DND-41 (cell line): ENCODE measurements around the gene RNASE8.

ENCODE experiments used
- EZH2 ChIP-seq: IDR thresholded peaks from 3 replicates; pipeline ENCODE4 v1.6.1; 2012; ENCODE audit warnings: borderline replicate concordance, low read depth, mild to moderate bottlenecking, moderate library complexity, low read length, inconsistent platforms; ENCODE audit not compliant: severe bottlenecking
- TF ChIP-seq, protein P1 (sequence below): IDR thresholded peaks from 2 replicates; pipeline ENCODE4 v1.5.1; 2012; ENCODE audit warnings: borderline replicate concordance, low read length, moderate library complexity, mild to moderate bottlenecking; ENCODE audit not compliant: poor library complexity, severe bottlenecking; ENCODE audit errors: extremely low read depth

DNA sequence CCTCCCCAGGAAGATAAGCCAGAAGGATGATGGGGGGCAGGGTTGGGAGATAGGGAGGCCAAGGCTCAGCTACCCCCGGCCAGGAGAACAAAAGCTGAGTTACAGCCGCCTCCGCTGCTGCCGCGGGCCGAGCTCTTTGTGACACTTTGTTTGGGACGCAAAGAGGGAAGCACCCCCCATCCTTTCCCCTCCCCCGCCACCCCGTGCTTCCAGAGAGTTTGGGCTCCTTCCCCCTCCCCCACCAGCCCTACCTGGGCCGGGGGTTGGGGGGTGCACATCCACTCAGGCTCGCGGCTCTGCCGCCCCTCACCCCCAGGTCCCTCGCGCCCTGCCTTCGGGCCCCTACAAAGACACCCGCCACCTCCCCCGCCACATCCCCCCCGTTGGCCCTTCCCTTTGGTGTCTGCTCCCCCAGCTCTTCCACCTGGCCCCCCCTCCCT is 40.0 kb downstream of the RNASE8 start:
- TF ChIP-seq, protein P1, sequence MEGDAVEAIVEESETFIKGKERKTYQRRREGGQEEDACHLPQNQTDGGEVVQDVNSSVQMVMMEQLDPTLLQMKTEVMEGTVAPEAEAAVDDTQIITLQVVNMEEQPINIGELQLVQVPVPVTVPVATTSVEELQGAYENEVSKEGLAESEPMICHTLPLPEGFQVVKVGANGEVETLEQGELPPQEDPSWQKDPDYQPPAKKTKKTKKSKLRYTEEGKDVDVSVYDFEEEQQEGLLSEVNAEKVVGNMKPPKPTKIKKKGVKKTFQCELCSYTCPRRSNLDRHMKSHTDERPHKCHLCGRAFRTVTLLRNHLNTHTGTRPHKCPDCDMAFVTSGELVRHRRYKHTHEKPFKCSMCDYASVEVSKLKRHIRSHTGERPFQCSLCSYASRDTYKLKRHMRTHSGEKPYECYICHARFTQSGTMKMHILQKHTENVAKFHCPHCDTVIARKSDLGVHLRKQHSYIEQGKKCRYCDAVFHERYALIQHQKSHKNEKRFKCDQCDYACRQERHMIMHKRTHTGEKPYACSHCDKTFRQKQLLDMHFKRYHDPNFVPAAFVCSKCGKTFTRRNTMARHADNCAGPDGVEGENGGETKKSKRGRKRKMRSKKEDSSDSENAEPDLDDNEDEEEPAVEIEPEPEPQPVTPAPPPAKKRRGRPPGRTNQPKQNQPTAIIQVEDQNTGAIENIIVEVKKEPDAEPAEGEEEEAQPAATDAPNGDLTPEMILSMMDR, result no peak
- no peak for TF ChIP-seq EZH2
